OCI-LY1 (cell line): ENCODE measurements around the gene PRSS8.

Source experiments
- EZH2 ChIP-seq: fragments of 200-600 bp; sonication (generic), shearing (Covaris generic); IDR thresholded peaks from 2 replicates; pipeline ENCODE4 v1.8.0; 2017; ENCODE audit warnings: borderline replicate concordance, mixed run types, mild to moderate bottlenecking, antibody characterized with exemption, low read length, moderate library complexity, mixed read lengths
- TF ChIP-seq, protein P1 (sequence below): fragments of 200-600 bp; sonication (generic), shearing (Covaris generic); IDR thresholded peaks from 2 replicates; pipeline ENCODE4 v1.5.1; 2017; ENCODE audit warnings: mild to moderate bottlenecking, antibody characterized with exemption, low read length, moderate library complexity, mixed read lengths

DNA sequence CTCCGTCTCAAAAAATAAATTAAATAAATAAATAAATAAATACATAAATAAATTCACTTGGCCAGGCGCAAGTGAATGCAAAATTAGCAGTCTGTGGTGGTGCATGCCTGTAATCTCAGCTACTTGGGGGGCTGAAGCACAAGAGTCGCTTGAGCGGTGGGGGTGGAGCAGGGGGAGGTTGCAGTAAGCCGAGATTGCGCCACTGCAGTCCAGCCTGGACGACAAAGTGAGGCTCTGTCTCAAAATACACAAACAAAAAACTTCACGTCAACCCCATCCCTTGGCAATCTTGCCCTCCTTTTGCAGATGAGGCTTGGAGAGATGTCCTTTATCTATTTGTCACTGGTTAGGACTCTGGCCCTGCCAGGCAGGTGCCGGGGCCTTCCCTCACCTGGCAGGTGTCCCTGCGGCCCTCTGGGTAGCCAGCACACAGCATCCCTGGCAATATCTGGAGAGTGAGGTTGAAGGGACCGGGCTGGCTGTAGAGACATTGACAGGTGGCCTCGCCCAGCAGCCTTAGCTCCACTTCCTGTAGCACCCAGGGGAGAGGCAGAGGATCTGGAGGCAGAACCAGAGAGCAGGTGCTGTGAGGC is 10.0 kb upstream of the PRSS8 start:
- TF ChIP-seq, protein P1, sequence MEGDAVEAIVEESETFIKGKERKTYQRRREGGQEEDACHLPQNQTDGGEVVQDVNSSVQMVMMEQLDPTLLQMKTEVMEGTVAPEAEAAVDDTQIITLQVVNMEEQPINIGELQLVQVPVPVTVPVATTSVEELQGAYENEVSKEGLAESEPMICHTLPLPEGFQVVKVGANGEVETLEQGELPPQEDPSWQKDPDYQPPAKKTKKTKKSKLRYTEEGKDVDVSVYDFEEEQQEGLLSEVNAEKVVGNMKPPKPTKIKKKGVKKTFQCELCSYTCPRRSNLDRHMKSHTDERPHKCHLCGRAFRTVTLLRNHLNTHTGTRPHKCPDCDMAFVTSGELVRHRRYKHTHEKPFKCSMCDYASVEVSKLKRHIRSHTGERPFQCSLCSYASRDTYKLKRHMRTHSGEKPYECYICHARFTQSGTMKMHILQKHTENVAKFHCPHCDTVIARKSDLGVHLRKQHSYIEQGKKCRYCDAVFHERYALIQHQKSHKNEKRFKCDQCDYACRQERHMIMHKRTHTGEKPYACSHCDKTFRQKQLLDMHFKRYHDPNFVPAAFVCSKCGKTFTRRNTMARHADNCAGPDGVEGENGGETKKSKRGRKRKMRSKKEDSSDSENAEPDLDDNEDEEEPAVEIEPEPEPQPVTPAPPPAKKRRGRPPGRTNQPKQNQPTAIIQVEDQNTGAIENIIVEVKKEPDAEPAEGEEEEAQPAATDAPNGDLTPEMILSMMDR: no peak
- TF ChIP-seq EZH2: no peak
